Spleen (tissue), 11 donors: ENCODE data around the gene TUBA1C. TPM values are rescaled to one million over a fixed set of nuclear protein-coding genes. Genes with fewer than 3 reads are reported as not detected.
"Not testable (repeated sequence)": the region's sequence is repeated elsewhere in the genome, so short reads cannot be mapped to it uniquely, and the experiment has no call there.

ENCODE experiments used
- DNase-seq: peaks from one replicate; pipeline ENCODE4 v3.0.0-alpha.2; 2020
- H3K27ac ChIP-seq, 8 donors: fragments of 200-600 bp; sonication (generic) in 7 of 8; 1 replicate in 4 of 8; 2 replicates in 4 of 8; pipeline versions ENCODE4 v1.5.0 to v1.8.0; 2016 to 2021; ENCODE audit warnings: inconsistent platforms in 4 of 8, mild to moderate bottlenecking in 4 of 8, moderate library complexity in 1 of 8
- H3K27me3 ChIP-seq, 7 donors: fragments of 200-600 bp; sonication (generic) in 6 of 7; replicated peaks in 1 of 7; 1 replicate in 4 of 7; 2 replicates in 3 of 7; pipeline versions ENCODE4 v1.5.0 to v1.8.0; 2016 to 2021; ENCODE audit warnings: inconsistent platforms in 3 of 7, mild to moderate bottlenecking in 1 of 7
- H3K36me3 ChIP-seq, 6 donors: fragments of 200-600 bp; sonication (generic) in 5 of 6; 1 replicate in 4 of 6; 2 replicates in 2 of 6; pipeline versions ENCODE4 v1.5.0 to v1.8.0; 2016 to 2021; ENCODE audit warnings: inconsistent platforms in 2 of 6
- H3K4me1 ChIP-seq, 6 donors: fragments of 200-600 bp; sonication (generic) in 5 of 6; 1 replicate in 3 of 6; 2 replicates in 3 of 6; pipeline versions ENCODE4 v1.5.0 to v1.8.0; 2016 to 2021; ENCODE audit warnings: inconsistent platforms in 3 of 6
- H3K4me3 ChIP-seq, 8 donors: fragments of 200-600 bp; sonication (generic) in 7 of 8; 1 replicate in 4 of 8; 2 replicates in 4 of 8; pipeline versions ENCODE4 v1.5.0 to v1.8.0; 2016 to 2021; ENCODE audit warnings: inconsistent platforms in 4 of 8, mild to moderate bottlenecking in 4 of 8, moderate library complexity in 2 of 8
- H3K9me3 ChIP-seq, 8 donors: fragments of 200-600 bp; sonication (generic) in 7 of 8; 1 replicate in 4 of 8; 2 replicates in 4 of 8; pipeline versions ENCODE4 v1.5.0 to v1.8.0; 2016 to 2021; ENCODE audit warnings: inconsistent platforms in 4 of 8
- CTCF ChIP-seq, 11 experiments: fragments of 200-600 bp in 7 of 11; fragments of 450-650 bp in 4 of 11; sonication (generic) in 4 of 11; IDR thresholded peaks in 8 of 11; conservative IDR thresholded peaks in 3 of 11; 1 replicate in 7 of 11; 2 replicates in 4 of 11; pipeline versions ENCODE4 v1.4.0 to v1.8.0; 2016 to 2021; ENCODE audit warnings: antibody characterized with exemption in 11 of 11, inconsistent platforms in 4 of 11, mild to moderate bottlenecking in 1 of 11
- POLR2A ChIP-seq, 3 donors: fragments of 450-650 bp; IDR thresholded peaks; one replicate each; pipeline ENCODE4 v1.5.1; 2017; ENCODE audit warnings: antibody characterized with exemption in 3 of 3, mild to moderate bottlenecking in 1 of 3
- POLR2AphosphoS5 ChIP-seq, 3 donors: sonication (generic); formaldehyde crosslinking; IDR thresholded peaks; one replicate each; pipeline ENCODE4 v1.5.1; 2017; ENCODE audit warnings: antibody characterized with exemption in 3 of 3
- WGBS, 5 donors: extraction: QIAGEN DNeasy Blood & Tissue Kit in 3 of 5; methylation state at CpG; one replicate each; pipeline versions ENCODE4 v1.1.5 to v1.1.7; 2013 to 2018; 5-methylcytosine and 5-hydroxymethylcytosine counted together
- intact Hi-C: fragments of 100-400 bp; cut with DNase I; formaldehyde crosslinking; loops from one replicate; pipeline ENCODE4 v1.15.0; 2023; ENCODE audit warnings: low total_unique reads
- polyA plus RNA-seq, 3 donors: library from polyadenylated mRNA; stranded (reverse); fragments of 200-250 nt; gene quantifications; one replicate each; pipeline ENCODE4 v1.2.1, GENCODE V29; 2013
- total RNA-seq, 7 donors: library from RNA; depleted of rRNA in 3 of 7; stranded (reverse); fragments of >200 nt in 3 of 7; fragmentation: NEBNext Ultra II Directional in 4 of 7; extraction: Animal tissue kit (Norgen Biotek cat#: 25700) in 4 of 7; gene quantifications; one replicate each; pipeline versions ENCODE4 v1.1.0 to v1.2.1, GENCODE V29; 2016 to 2021
- donor health status: healthy with polysubstance abuse.
- donor health status: DM: no; HTN: no; CAD: no; lungs with moderate emphysema.
- donor health status: DM: no; HTN: no; CAD: no.
- donor health status: Bipolar disorder and iron deficiency.
- donor health status: healthy.
- donor health status: DM: no; HTN: no; CAD: no.
- donor health status: DM: yes; HTN: yes; CAD: no.

Gene TUBA1C
- total and polyA plus RNA-seq, 10 donors = 36.3 to 89.6 (median 58.8) TPM

- DNase-seq = no peak
- H3K4me1 ChIP-seq = no peaks in the 10 kb centered on the region
- TF ChIP-seq POLR2A (IDR thresholded peaks at IDR 0.05) = no peak
- TF ChIP-seq POLR2AphosphoS5 (IDR thresholded peaks at IDR 0.05) = no peak
- TF ChIP-seq CTCF (IDR thresholded peaks at IDR 0.05 in 8 of 11, conservative IDR thresholded peaks at IDR 0.05 in 3 of 11) = no peak
- no peak overlapping the region for H3K27ac ChIP-seq
- H3K9me3 ChIP-seq = no peaks in the 10 kb centered on the region
- H3K27me3 ChIP-seq = peaks cover 0 to 54% (median 3%) of the 10 kb centered on the region in 7 donors
- no peak overlapping the region for H3K4me3 ChIP-seq
- 71 to 89% (median 79%) methylated on average over 6 of the region's 6 CpGs for WGBS, 5 donors
- H3K36me3 ChIP-seq = no peaks in the 10 kb centered on the region
- intact Hi-C loops = no loop called here
Measured at GRCh38 chr12:49305762-49306510, 41.1 kb downstream of the TUBA1C start.

- Histone ChIP-seq H3K36me3 (no peaks in the 10 kb centered on the region), H3K27me3 (peaks cover 0 to 50% (median 0%) of the 10 kb centered on the region in 7 donors), H3K4me3 (no peak overlapping the region), H3K4me1 (no peaks in the 10 kb centered on the region), H3K9me3 (no peaks in the 10 kb centered on the region), H3K27ac (no peak overlapping the region)
- 89 to 94% (median 92%) methylated on average over 7 of the region's 7 CpGs for WGBS, 5 donors
- no peak for TF ChIP-seq POLR2A (IDR thresholded peaks at IDR 0.05)
- no peak for TF ChIP-seq CTCF (IDR thresholded peaks at IDR 0.05 in 8 of 11, conservative IDR thresholded peaks at IDR 0.05 in 3 of 11)
- no peak for TF ChIP-seq POLR2AphosphoS5 (IDR thresholded peaks at IDR 0.05)
- DNase-seq = no peak
- intact Hi-C loops = no loop called here
Measured at GRCh38 chr12:49309386-49309785, 44.5 kb downstream of the TUBA1C start.

- H3K36me3 ChIP-seq, H3K4me3 ChIP-seq, intact Hi-C loops, H3K4me1 ChIP-seq, H3K27ac ChIP-seq, DNase-seq, H3K9me3 ChIP-seq: not testable (repeated sequence)
- peaks cover 0 to 50% (median 0%) of the 10 kb centered on the region in 7 donors for H3K27me3 ChIP-seq
- 49 to 65% (median 54%) methylated on average over 2 to 3 of the region's 3 CpGs for WGBS, 5 donors
Measured at GRCh38 chr12:49310451-49311000, 45.6 kb downstream of the TUBA1C start.

GRCh38 chr12:49314811-49315210, 49.9 kb downstream of the TUBA1C start:
- WGBS, 5 donors = 63 to 88% (median 86%) methylated on average over 1 of the region's 1 CpG
- Histone ChIP-seq H3K27me3 (peaks cover 0 to 25% (median 0%) of the 10 kb centered on the region in 7 donors), H3K4me1 (no peaks in the 10 kb centered on the region), H3K9me3 (no peaks in the 10 kb centered on the region), H3K36me3 (no peaks in the 10 kb centered on the region), H3K4me3 (no peak overlapping the region), H3K27ac (no peak overlapping the region)
- TF ChIP-seq POLR2AphosphoS5 (IDR thresholded peaks at IDR 0.05) (no peak), POLR2A (IDR thresholded peaks at IDR 0.05) (no peak), CTCF (IDR thresholded peaks at IDR 0.05 in 8 of 11, conservative IDR thresholded peaks at IDR 0.05 in 3 of 11) (no peak)
- intact Hi-C loops = no loop called here
- DNase-seq = no peak

GRCh38 chr12:49317118-49317517, 52.2 kb downstream of the TUBA1C start:
- H3K27ac ChIP-seq, H3K4me1 ChIP-seq, DNase-seq, intact Hi-C loops, H3K4me3 ChIP-seq, H3K36me3 ChIP-seq, H3K9me3 ChIP-seq: not testable (repeated sequence)
- peaks cover 0 to 14% (median 0%) of the 10 kb centered on the region in 7 donors for H3K27me3 ChIP-seq
- WGBS, 5 donors = 92 to 98% (median 94%) methylated on average over 10 of the region's 10 CpGs

GRCh38 chr12:49320411-49321103, 55.7 kb downstream of the TUBA1C start:
- H3K27ac ChIP-seq, intact Hi-C loops, DNase-seq, H3K27me3 ChIP-seq, H3K36me3 ChIP-seq, H3K4me3 ChIP-seq, H3K9me3 ChIP-seq: not testable (repeated sequence)
- whole genome bisulfite sequencing, 5 donors = 92 to 97% (median 94%) methylated on average over 9 of the region's 9 CpGs
- H3K4me1 ChIP-seq = peaks cover 4 to 29% (median 18%) of the 10 kb centered on the region in 6 donors
